Astrocyte (in vitro differentiated cells and primary cell): Measurements from ENCODE around the gene DOCK7.

Experiments used
- EZH2 ChIP-seq: IDR thresholded peaks from 2 replicates; pipeline ENCODE4 v1.6.1; 2012; ENCODE audit warnings: mild to moderate bottlenecking, low read length, inconsistent platforms; ENCODE audit not compliant: insufficient read depth
- TF ChIP-seq, protein P1 (sequence below): IDR thresholded peaks from 2 replicates; pipeline ENCODE4 v1.5.1; 2011; ENCODE audit warnings: low read depth, mild to moderate bottlenecking, inconsistent platforms, low read length, moderate library complexity; ENCODE audit not compliant: insufficient read depth

DNA sequence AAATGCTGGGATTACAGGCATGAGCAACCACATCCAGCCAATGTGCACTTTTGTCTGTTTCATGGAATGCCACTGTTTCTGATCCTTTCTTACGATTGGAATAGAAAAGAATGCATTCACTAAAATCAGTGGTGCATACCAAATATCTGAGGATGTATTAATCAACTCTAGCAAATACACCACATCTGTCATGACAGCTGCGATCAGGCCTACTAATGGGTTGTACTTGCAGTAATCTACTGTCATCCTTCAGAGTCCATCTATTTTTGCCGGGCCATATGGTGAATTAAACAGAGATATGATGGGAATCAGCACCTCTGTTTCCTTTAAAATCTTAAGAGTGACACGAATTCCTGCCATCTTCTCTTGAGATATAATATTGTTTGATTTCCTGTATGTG lies 259.8 kb downstream of the DOCK7 start:
- no peak for TF ChIP-seq EZH2
- TF ChIP-seq, protein P1, sequence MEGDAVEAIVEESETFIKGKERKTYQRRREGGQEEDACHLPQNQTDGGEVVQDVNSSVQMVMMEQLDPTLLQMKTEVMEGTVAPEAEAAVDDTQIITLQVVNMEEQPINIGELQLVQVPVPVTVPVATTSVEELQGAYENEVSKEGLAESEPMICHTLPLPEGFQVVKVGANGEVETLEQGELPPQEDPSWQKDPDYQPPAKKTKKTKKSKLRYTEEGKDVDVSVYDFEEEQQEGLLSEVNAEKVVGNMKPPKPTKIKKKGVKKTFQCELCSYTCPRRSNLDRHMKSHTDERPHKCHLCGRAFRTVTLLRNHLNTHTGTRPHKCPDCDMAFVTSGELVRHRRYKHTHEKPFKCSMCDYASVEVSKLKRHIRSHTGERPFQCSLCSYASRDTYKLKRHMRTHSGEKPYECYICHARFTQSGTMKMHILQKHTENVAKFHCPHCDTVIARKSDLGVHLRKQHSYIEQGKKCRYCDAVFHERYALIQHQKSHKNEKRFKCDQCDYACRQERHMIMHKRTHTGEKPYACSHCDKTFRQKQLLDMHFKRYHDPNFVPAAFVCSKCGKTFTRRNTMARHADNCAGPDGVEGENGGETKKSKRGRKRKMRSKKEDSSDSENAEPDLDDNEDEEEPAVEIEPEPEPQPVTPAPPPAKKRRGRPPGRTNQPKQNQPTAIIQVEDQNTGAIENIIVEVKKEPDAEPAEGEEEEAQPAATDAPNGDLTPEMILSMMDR = no peak
